Uterus (tissue), 2 donors: ENCODE results near the gene TMEM143.

Experiments
- POLR2A ChIP-seq, 2 donors: fragments of 450-650 bp; IDR thresholded peaks; one replicate each; pipeline ENCODE4 v1.6.1; 2016; ENCODE audit warnings: antibody characterized with exemption in 2 of 2, mild to moderate bottlenecking in 1 of 2, moderate library complexity in 1 of 2
- TF ChIP-seq, protein P1 (sequence below), 4 experiments: fragments of 200-600 bp in 2 of 4; fragments of 450-650 bp in 2 of 4; sonication (generic) in 2 of 4; IDR thresholded peaks; one replicate each; pipeline ENCODE4 v1.5.1; 2016 to 2019; ENCODE audit warnings: antibody characterized with exemption in 4 of 4, mild to moderate bottlenecking in 2 of 4, moderate library complexity in 1 of 4

GRCh38 chr19:48364598-48365348 lies 1.0 kb upstream of the TMEM143 start:
- TF ChIP-seq, protein P1, sequence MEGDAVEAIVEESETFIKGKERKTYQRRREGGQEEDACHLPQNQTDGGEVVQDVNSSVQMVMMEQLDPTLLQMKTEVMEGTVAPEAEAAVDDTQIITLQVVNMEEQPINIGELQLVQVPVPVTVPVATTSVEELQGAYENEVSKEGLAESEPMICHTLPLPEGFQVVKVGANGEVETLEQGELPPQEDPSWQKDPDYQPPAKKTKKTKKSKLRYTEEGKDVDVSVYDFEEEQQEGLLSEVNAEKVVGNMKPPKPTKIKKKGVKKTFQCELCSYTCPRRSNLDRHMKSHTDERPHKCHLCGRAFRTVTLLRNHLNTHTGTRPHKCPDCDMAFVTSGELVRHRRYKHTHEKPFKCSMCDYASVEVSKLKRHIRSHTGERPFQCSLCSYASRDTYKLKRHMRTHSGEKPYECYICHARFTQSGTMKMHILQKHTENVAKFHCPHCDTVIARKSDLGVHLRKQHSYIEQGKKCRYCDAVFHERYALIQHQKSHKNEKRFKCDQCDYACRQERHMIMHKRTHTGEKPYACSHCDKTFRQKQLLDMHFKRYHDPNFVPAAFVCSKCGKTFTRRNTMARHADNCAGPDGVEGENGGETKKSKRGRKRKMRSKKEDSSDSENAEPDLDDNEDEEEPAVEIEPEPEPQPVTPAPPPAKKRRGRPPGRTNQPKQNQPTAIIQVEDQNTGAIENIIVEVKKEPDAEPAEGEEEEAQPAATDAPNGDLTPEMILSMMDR (IDR thresholded peaks at IDR 0.05) = no peak
- TF ChIP-seq POLR2A (IDR thresholded peaks at IDR 0.05) = no peak
